Progenitor cell of endocrine pancreas (in vitro differentiated cells): ENCODE results near the gene AP3M1. TPM values are rescaled to one million over a fixed set of nuclear protein-coding genes. Genes with fewer than 3 reads are reported as not detected.

Source experiments
- DNase-seq: peaks from one replicate; pipeline ENCODE4 v3.0.0; 2021; ENCODE audit warnings: low spot score; ENCODE audit not compliant: unreplicated experiment
- H3K27ac Mint-ChIP-seq: 2 replicates; pipeline ENCODE4 v1.8.0; 2021; ENCODE audit warnings: mild to moderate bottlenecking, moderate library complexity, mixed read lengths
- H3K27me3 Mint-ChIP-seq: 2 replicates; pipeline ENCODE4 v1.8.0; 2021; ENCODE audit warnings: mixed read lengths
- H3K36me3 Mint-ChIP-seq: 2 replicates; pipeline ENCODE4 v1.8.0; 2022; ENCODE audit warnings: mixed read lengths; ENCODE audit not compliant: insufficient read depth
- H3K4me1 Mint-ChIP-seq: 2 replicates; pipeline ENCODE4 v1.8.0; 2021; ENCODE audit warnings: low read depth, mixed read lengths
- H3K4me3 Mint-ChIP-seq: 2 replicates; pipeline ENCODE4 v1.8.0; 2021; ENCODE audit warnings: low read depth, mild to moderate bottlenecking, moderate library complexity, mixed read lengths
- H3K9me3 Mint-ChIP-seq: 2 replicates; pipeline ENCODE4 v1.8.0; 2021; ENCODE audit warnings: low read depth, mixed read lengths
- total RNA-seq: library from RNA; stranded (reverse); gene quantifications from 2 replicates; pipeline ENCODE4 v1.2.1, GENCODE V29; 2021
- TF ChIP-seq, protein P1 (sequence below): fragments of 200-600 bp; sonication (generic); IDR thresholded peaks from one replicate; pipeline ENCODE4 v1.5.0; 2021; ENCODE audit warnings: antibody characterized with exemption, mild to moderate bottlenecking; ENCODE audit not compliant: unreplicated experiment

AP3M1 gene
- total RNA-seq, 1 donor from 2014 or later, result 51.7 TPM

DNA sequence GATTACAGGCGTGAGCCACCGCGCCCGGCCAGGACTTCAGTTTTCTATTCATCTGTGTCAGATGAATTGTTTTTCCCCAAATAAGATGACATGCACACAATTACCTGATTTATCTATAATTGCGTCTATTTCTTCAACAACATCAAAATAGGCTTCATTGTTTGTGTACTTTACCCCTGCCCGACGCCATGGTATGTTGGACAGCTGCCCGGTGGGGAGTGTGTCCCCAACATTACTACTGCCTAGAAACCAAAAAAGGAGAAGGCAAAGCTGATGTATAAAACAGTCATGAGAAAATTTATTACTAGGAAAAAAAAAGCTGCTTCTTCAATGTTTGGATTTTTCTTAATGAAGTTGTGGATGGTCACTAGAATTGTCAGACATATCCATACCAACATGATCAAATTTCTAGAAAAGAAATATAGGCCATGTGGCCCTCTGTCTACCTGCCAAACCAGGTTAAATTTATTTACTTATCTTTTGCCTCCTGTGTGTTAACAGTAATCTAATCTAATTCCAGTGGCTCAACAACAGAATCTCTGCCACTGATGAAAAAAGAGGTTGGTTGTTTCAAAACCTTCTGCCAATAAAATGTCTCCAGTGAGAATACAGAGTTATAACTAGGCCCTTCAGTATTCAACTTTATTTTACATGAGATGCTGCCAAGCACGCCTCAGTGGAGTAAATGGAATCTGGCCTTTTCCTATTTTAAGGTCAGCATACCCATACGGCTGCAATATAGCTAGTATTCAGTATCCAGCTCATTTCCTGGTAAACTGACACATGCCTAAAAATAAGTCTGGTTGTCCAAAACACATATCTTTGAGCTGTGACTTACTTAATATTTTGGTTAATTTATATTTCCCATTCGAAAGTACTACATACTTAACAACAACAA, 16.5 kb downstream of the AP3M1 start:
- peaks cover 24% of the 10 kb centered on the region for H3K36me3 Mint-ChIP-seq
- H3K27ac Mint-ChIP-seq, result no peak overlapping the region
- no peaks in the 10 kb centered on the region for H3K4me1 Mint-ChIP-seq
- no peaks in the 10 kb centered on the region for H3K9me3 Mint-ChIP-seq
- H3K27me3 Mint-ChIP-seq, result no peaks in the 10 kb centered on the region
- DNase-seq, result no peak
- no peak overlapping the region for H3K4me3 Mint-ChIP-seq
- TF ChIP-seq, protein P1, sequence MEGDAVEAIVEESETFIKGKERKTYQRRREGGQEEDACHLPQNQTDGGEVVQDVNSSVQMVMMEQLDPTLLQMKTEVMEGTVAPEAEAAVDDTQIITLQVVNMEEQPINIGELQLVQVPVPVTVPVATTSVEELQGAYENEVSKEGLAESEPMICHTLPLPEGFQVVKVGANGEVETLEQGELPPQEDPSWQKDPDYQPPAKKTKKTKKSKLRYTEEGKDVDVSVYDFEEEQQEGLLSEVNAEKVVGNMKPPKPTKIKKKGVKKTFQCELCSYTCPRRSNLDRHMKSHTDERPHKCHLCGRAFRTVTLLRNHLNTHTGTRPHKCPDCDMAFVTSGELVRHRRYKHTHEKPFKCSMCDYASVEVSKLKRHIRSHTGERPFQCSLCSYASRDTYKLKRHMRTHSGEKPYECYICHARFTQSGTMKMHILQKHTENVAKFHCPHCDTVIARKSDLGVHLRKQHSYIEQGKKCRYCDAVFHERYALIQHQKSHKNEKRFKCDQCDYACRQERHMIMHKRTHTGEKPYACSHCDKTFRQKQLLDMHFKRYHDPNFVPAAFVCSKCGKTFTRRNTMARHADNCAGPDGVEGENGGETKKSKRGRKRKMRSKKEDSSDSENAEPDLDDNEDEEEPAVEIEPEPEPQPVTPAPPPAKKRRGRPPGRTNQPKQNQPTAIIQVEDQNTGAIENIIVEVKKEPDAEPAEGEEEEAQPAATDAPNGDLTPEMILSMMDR, result no peak

DNA sequence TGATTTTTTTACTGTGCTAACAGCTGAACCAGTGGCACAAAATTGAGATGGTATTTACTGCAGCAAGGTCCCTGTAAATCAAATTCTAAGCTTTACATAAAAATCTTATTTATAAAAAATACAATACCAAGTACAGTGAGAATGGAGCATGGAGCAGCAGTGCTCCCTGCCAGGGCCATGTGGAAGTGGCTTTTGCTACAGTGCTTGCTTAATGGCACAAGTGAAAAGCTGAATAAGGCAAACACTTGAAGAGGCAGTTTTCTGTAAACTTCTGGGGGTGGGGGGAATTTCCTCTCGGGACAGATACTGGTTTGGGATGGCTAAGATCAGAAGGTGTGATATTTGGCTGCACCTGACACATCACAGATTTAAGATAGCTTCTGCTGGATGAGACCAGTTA, 27.5 kb downstream of the AP3M1 start:
- Mint-ChIP-seq H3K4me3 (no peak overlapping the region), H3K36me3 (peaks cover 37% of the 10 kb centered on the region), H3K27ac (no peak overlapping the region), H3K9me3 (no peaks in the 10 kb centered on the region), H3K27me3 (no peaks in the 10 kb centered on the region), H3K4me1 (no peaks in the 10 kb centered on the region)
- DNase-seq, result no peak
- TF ChIP-seq, protein P1, result no peak

DNA sequence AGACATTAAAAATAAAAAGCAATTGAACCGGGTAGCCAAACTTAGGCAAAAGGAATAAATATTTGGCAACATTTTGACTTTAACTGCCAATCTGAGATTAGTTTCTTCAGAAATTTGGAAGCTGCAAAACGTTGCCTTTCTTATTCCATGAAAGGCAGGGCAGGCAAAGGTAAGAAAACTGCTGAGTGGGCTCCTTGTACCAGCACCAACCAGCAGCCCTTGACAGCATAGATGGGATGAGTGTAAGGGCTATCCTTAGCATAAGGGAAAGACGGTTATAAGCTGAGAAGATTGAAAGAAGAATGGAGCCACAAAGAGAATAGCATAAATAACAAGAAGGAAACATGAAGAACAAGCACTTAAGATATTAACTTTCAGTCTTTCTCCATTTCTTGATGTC, 28.6 kb downstream of the AP3M1 start:
- Mint-ChIP-seq H3K9me3 (no peaks in the 10 kb centered on the region), H3K27me3 (no peaks in the 10 kb centered on the region), H3K36me3 (peaks cover 39% of the 10 kb centered on the region), H3K4me3 (no peak overlapping the region), H3K27ac (peak overlapping the region; percentile 8), H3K4me1 (no peaks in the 10 kb centered on the region)
- no peak for DNase-seq
- TF ChIP-seq, protein P1, result no peak

DNA sequence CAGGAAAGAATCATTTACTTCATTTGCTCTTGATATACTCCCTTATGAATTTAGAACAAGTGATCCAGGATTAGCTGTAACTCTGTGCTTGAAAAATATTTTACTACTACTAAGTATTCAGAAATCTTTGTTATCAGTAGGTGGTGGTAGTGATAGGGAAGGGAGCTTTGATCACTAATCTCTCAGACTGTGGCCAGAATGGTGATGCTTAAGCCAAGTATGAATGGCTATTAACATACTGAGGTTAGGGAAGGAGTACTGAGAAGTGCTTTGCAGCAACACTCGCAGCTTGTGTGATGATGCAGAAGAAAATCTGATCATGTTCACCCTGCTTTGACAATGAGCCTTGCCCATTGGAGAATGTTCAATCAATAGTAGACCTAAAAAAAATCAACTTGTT, 29.3 kb downstream of the AP3M1 start:
- Mint-ChIP-seq H3K4me1 (no peaks in the 10 kb centered on the region), H3K36me3 (peaks cover 38% of the 10 kb centered on the region), H3K9me3 (no peaks in the 10 kb centered on the region)

DNA sequence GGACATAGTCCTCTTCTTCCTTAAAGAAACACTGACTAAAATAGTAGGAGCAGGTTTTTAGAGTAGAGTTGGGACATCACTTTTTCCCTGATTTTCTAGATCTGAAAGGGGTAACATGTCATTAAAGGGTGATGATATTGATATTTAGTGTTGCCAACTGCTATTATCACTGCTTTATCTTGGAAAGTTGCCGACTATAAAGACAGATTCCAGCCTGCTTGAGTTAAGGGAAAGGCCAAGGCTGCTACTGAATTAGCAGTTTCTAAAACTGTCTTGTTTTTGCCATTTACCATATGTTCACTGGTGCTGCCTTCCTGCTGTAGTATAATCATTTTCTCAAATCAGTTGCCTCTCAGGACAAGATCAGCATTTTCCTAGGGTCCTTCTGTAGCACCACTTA, 29.7 kb downstream of the AP3M1 start:
- TF ChIP-seq, protein P1, result no peak
- Mint-ChIP-seq H3K27ac (no peak overlapping the region), H3K4me3 (no peak overlapping the region), H3K4me1 (no peaks in the 10 kb centered on the region), H3K36me3 (peaks cover 36% of the 10 kb centered on the region), H3K9me3 (no peaks in the 10 kb centered on the region), H3K27me3 (no peaks in the 10 kb centered on the region)
- DNase-seq, result no peak

More for the DNA sequence above, 29.3 kb downstream of the AP3M1 start:
- TF ChIP-seq, protein P1, result no peak
- no peak for DNase-seq
- no peaks in the 10 kb centered on the region for H3K27me3 Mint-ChIP-seq
- no peak overlapping the region for H3K4me3 Mint-ChIP-seq
- no peak overlapping the region for H3K27ac Mint-ChIP-seq
